Endothelial cell of umbilical vein (primary cell): ENCODE data around the gene XRN1. TPM values are rescaled to one million over a fixed set of nuclear protein-coding genes. Genes with fewer than 3 reads are reported as not detected.

ENCODE experiments used
- BruUV-seq: library from RNA; stranded (reverse); fragments of 400-500 nt; replicated peaks from 2 replicates; lab custom pipeline; 2021; lab: Mats Ljungman, UMichigan
- CTCF ChIA-PET: fragments of 300-600, 350-600 bp; sonication (Branson Sonifier 250); formaldehyde crosslinking; loops from one replicate; lab custom pipeline; 2021; ENCODE audit warnings: antibody characterized with exemption, inconsistent platforms; lab: Charles Lee
- POLR2A ChIA-PET: fragments of 300-600, 350-600 bp; sonication (Branson Sonifier 250); formaldehyde crosslinking; loops from one replicate; lab custom pipeline; 2021; ENCODE audit warnings: antibody characterized with exemption, inconsistent platforms; lab: Charles Lee
- DNase-seq: peaks from one replicate; pipeline ENCODE4 v3.0.0-alpha.2; 2011; ENCODE audit warnings: low read depth, low spot score
- FAIRE-seq: peaks from 2 replicates; lab custom pipeline; 2011; peaks lifted over from hg19 to GRCh38; lab: Jason Lieb, UNC
- H2AFZ ChIP-seq: 2 replicates; pipeline ENCODE4 v1.6.0; 2012; ENCODE audit warnings: low read depth, low read length, control low read depth, inconsistent platforms
- H3K27ac ChIP-seq: 2 replicates; pipeline ENCODE4 v1.5.1; 2011; ENCODE audit warnings: low read depth, mild to moderate bottlenecking, control low read depth, low read length, moderate library complexity; ENCODE audit not compliant: insufficient read depth
- H3K27me3 ChIP-seq, 2 experiments: 2 replicates each; pipeline versions ENCODE4 v1.6.0 to v1.6.1; 2011; ENCODE audit warnings: low read length in 2 of 2, mixed read lengths in 1 of 2; ENCODE audit not compliant: control insufficient read depth in 2 of 2, insufficient read depth in 2 of 2
- H3K36me3 ChIP-seq, 2 experiments: 2 replicates in 1 of 2; 3 replicates in 1 of 2; pipeline ENCODE4 v1.5.1; 2011; ENCODE audit warnings: low read length in 2 of 2, mild to moderate bottlenecking in 1 of 2, moderate library complexity in 1 of 2; ENCODE audit not compliant: control insufficient read depth in 2 of 2, insufficient read depth in 2 of 2; ENCODE audit errors: extremely low read depth in 1 of 2
- H3K4me1 ChIP-seq: 3 replicates; pipeline ENCODE4 v1.5.1; 2011; ENCODE audit warnings: mild to moderate bottlenecking, low read length; ENCODE audit not compliant: control insufficient read depth, insufficient read depth; ENCODE audit errors: extremely low read depth
- H3K4me2 ChIP-seq: 2 replicates; pipeline ENCODE4 v1.6.1; 2011; ENCODE audit warnings: low read length, control low read depth, mixed read lengths; ENCODE audit not compliant: insufficient read depth
- H3K4me3 ChIP-seq, 3 experiments: fragments of 200-600 bp in 1 of 3; sonication (generic), shearing (Covaris generic) in 1 of 3; replicated peaks in 1 of 3; 2 replicates each; pipeline ENCODE4 v1.5.1; 2011 to 2016; ENCODE audit warnings: control low read depth in 3 of 3, low read length in 3 of 3, mild to moderate bottlenecking in 2 of 3, inconsistent platforms in 1 of 3, low read depth in 1 of 3, moderate library complexity in 1 of 3; ENCODE audit not compliant: insufficient read depth in 1 of 3
- H3K79me2 ChIP-seq: 2 replicates; pipeline ENCODE4 v1.6.0; 2012; ENCODE audit warnings: low read length, inconsistent platforms; ENCODE audit not compliant: control insufficient read depth, insufficient read depth
- H3K9ac ChIP-seq: replicated peaks from 2 replicates; pipeline ENCODE3; 2011; ENCODE audit warnings: low read length, control low read depth; ENCODE audit not compliant: insufficient read depth; ENCODE audit errors: extremely low read depth
- H3K9me1 ChIP-seq: replicated peaks from 3 replicates; pipeline ENCODE4 v1.6.0; 2011; ENCODE audit warnings: mild to moderate bottlenecking, low read length; ENCODE audit not compliant: control insufficient read depth, insufficient read depth; ENCODE audit errors: extremely low read depth
- H3K9me3 ChIP-seq: replicated peaks from 2 replicates; pipeline ENCODE4 v1.5.1; 2012; ENCODE audit warnings: low read length, inconsistent platforms; ENCODE audit not compliant: control insufficient read depth, insufficient read depth
- H4K20me1 ChIP-seq: replicated peaks from 2 replicates; pipeline ENCODE3; 2011; ENCODE audit warnings: mild to moderate bottlenecking, low read length; ENCODE audit not compliant: control insufficient read depth, insufficient read depth; ENCODE audit errors: extremely low read depth
- FOS ChIP-seq: IDR thresholded peaks from 2 replicates; pipeline ENCODE4 v1.6.1; 2011; ENCODE audit warnings: mild to moderate bottlenecking, low read length, moderate library complexity, borderline replicate concordance; ENCODE audit not compliant: insufficient read depth
- MAX ChIP-seq: IDR thresholded peaks from 2 replicates; pipeline ENCODE4 v1.6.1; 2011; ENCODE audit not compliant: insufficient read depth, insufficient read length
- MYC ChIP-seq: IDR thresholded peaks from one replicate; pipeline ENCODE4 v1.6.1; 2011; ENCODE audit warnings: mild to moderate bottlenecking, low read depth, low read length
- POLR2AphosphoS5 ChIP-seq: IDR thresholded peaks from 2 replicates; pipeline ENCODE4 v1.6.1; 2012; ENCODE audit warnings: low read depth, mild to moderate bottlenecking, control low read depth, low read length, moderate library complexity; ENCODE audit not compliant: insufficient read depth
- dilution Hi-C: fragments of 300-500 bp; cut with MboI; formaldehyde crosslinking; loops from one replicate; pipeline ENCODE4 v1.15.0; 2019; ENCODE audit warnings: low sequenced_read_pairs; ENCODE audit not compliant: extremely low pct_ligation_motif_present
- intact Hi-C: fragments of 100-400 bp; cut with micrococcal nuclease; formaldehyde crosslinking; loops from one replicate; pipeline ENCODE4 v1.10.0; 2022
- polyA plus RNA-seq, 4 experiments: library from polyadenylated mRNA; depleted of rRNA in 3 of 4; stranded (reverse) in 3 of 4; unstranded in 1 of 4; fragments of >200 nt; gene quantifications; 2 replicates each; pipeline versions ENCODE4 v1.2.1 to v1.2.3, GENCODE V29; 2011 to 2012; ENCODE audit warnings: missing spikeins in 1 of 4
- total RNA-seq: library from RNA; stranded (reverse); gene quantifications from 2 replicates; pipeline ENCODE4 v1.2.3, GENCODE V29; 2021

The XRN1 gene
- total and polyA plus RNA-seq, 2 donors (not counting 3 experiments of a cell fraction or from before 2014, with no cell fraction given), result 4.4 to 40.0 TPM

DNA sequence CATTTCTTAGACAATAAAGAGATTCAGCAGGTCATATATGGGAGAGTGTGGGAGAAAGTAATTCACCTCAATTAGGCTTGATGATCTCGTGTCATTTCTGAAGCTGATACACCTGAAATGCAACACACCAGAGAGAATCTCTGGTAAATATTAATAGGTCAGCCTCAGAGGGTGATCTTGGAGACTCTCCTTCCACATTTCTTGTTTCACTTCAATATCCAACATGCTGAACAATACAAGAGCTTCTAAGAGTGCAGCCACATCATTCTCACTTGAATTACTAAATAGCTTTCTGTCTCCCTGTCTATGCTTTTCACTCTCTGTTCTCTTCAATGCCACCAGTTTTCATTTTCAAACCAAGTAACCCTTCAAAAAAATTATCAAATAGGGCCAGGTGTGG is 151.3 kb downstream of the XRN1 start:
- ChIA-PET CTCF (interaction anchor here (0.9 to 1.9 kb wide), 7 partner anchors 11 to 170 kb away, joined by 3 to 9 read pairs (median 4); no protein-coding TSS in a partner anchor), POLR2A (no interaction called here)
- Histone ChIP-seq H3K9me3 (no peaks in the 10 kb centered on the region), H3K9me1 (no peaks in the 10 kb centered on the region), H3K79me2 (no peaks in the 10 kb centered on the region), H3K4me2 (no peak overlapping the region), H3K4me3 (no peak overlapping the region), H3K4me1 (no peaks in the 10 kb centered on the region), H3K27me3 (no peaks in the 10 kb centered on the region), H3K9ac (no peak overlapping the region), H2AFZ (no peak overlapping the region), H4K20me1 (no peaks in the 10 kb centered on the region), H3K27ac (no peak overlapping the region), H3K36me3 (no peaks in the 10 kb centered on the region)
- BruUV-seq, result no TSS peak
- DNase-seq, result no peak
- dilution Hi-C loops, result no loop called here
- no peak for TF ChIP-seq MAX
- TF ChIP-seq POLR2AphosphoS5, result no peak
- FAIRE-seq, result no peak
- intact Hi-C loops, result no loop called here

DNA sequence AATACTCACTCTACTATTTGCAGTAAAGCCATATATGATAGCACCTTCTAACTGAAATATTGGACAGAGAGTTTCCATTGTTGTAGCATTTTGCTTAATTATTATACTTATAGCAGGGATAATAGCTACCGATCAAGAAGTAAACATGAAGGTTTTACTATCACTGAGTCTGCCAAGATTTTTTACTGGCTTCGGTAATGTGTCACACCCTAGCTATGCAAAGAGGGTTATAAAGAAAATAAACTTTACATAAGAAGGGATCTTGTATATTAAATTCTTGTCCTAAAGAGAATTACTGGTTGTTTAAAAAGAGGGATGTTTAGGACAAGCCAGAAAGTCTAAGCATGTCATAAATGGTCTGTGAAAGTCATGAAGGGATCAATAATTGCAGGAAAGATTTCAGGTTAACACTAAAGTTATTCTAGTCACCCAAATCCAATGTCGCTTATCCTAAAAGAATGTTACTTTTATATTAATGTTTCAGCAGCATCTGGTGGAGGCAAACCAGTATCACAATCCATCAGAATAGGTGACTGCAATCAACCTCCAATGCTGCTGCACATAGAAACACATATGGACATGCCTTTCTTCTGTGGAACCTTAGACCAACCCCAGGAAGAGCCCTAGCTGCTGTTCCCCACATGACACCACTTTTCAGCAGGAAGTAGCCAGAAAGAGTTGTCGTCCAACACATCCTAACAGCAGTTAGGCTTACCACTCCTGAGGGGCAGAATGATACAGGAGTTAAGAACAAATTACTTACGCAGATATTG is 159.8 kb downstream of the XRN1 start:
- FAIRE-seq, result no peak

More for the DNA sequence above, 159.8 kb downstream of the XRN1 start:
- H2AFZ ChIP-seq, result no peak overlapping the region
- no peak for DNase-seq
- dilution Hi-C loops (no loop called here), intact Hi-C loops (no loop called here)
- H3K4me2 ChIP-seq, result no peak overlapping the region
- no peaks in the 10 kb centered on the region for H3K27me3 ChIP-seq
- H3K27ac ChIP-seq, result no peak overlapping the region
- no peak overlapping the region for H3K9ac ChIP-seq
- TF ChIP-seq MYC (no peak), POLR2AphosphoS5 (no peak), MAX (no peak), FOS (no peak)
- no peaks in the 10 kb centered on the region for H3K36me3 ChIP-seq
- no peak overlapping the region for H3K4me3 ChIP-seq
- no peaks in the 10 kb centered on the region for H3K79me2 ChIP-seq
- H3K9me3 ChIP-seq, result peaks cover 2% of the 10 kb centered on the region
- no peaks in the 10 kb centered on the region for H3K4me1 ChIP-seq
- ChIA-PET CTCF (no interaction called here), POLR2A (no interaction called here)
- BruUV-seq, result no TSS peak
- no peaks in the 10 kb centered on the region for H4K20me1 ChIP-seq
- H3K9me1 ChIP-seq, result no peaks in the 10 kb centered on the region
